Measurements from ENCODE around the gene SFTPB.

DNA sequence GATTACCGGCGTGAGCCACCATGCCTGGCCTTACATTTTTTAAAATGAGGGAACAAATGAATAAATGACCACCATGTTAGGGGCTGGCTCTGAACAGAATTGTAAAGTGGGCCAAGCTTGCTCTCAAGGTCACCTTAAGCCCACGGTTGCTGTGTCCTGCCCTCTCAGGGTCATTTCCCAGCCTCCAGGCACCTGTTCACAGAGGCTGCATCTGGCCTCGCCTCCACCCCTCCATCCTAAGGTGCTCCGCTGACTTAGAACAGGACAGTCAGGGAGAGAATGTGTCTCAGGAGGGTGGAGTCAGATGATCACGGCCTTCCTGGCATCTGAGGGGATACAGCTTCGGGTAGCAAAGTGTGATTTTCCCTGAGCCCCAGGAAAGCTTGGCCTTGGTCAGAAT, 7.3 kb downstream of the SFTPB start:
- TF ChIP-seq POLR2A (IDR thresholded peaks at IDR 0.05; ENCODE audit: low read length) (no peak), GATA1 (IDR thresholded peaks at IDR 0.05; ENCODE audit: low read depth, low read length) (no peak)
